CD4-positive, alpha-beta T cell treated with Interferon alpha-2 for 1 hour (primary cell): ENCODE measurements around the gene GALNT11.
"Not testable (repeated sequence)": the region's sequence is repeated elsewhere in the genome, so short reads cannot be mapped to it uniquely, and the experiment has no call there.

Experiments used
- DNase-seq, 2 donors: peaks; one replicate each; pipeline ENCODE4 v3.0.0-alpha.2; 2020 to 2022

GALNT11 gene

DNA sequence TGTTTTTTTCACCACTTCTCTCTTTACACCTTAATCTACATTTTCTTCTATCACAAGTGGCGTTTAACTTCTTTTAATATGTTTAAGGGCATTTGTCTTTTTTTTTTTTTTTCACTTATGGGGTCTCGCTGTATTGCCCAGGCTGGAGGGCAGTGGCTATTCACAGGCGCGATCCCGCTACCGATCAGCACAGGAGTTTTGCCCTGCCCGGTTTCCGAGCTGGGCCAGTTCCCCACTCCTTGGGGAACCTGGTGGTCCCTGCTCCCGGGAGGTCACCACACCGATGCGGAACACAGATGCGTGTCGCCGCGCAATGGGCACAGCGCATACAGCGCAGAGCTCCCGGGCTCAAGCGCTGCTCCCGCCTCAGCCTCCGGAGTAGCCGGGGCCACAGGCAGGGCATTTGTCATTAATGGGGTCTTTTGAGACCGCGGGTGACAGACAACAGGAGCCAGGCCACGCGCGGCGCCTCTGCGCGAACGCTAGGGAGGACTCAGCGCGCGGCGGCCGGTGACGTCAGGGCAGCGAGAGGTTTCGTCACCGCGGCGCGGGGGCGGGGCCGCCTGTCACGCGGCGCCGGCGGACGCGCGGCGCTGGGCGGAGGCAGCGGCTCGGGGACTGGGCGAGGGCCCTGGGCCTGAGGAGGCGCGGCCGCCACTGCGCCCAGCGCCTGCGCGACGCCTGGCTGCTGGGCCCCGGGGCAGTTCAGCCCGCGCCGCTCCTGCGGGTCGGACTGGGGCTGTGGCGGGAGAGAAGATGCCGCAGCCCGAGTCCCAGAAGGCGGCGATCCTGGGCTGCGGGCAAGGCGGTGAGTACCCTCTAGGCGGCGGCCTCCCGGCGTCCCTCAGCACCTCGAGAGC, at the start of gene GALNT11:
TSS of gene GALNT11 (plus strand) at position 598 of the 860 bp plus-strand sequence. CDS start 68,554 bp downstream, outside the sequence.
- peak; percentile 85 to 90 for DNase-seq

GRCh38 chr7:151978616-151979015, 46.9 kb upstream of the GALNT11 start:
- DNase-seq: no peak

GRCh38 chr7:151981223-151981622, 44.3 kb upstream of the GALNT11 start:
- no peak for DNase-seq

DNA sequence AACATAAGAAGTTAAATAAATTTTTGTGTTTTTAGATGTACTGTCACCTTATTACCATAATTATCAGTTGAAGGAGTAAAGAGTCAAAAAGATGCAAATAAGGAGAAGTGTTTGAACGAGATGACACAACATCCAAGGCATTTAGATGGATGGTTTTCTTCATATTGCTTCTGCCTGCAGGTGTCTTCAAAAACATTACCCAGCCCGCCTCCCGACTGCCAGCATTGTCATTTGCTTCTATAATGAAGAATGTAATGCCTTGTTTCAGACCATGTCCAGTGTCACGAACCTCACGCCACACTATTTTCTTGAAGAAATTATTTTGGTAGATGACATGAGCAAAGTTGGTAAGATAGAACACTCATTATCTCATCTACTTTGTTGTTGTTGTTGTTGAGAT, 42.7 kb upstream of the GALNT11 start:
- no peak for DNase-seq

DNA sequence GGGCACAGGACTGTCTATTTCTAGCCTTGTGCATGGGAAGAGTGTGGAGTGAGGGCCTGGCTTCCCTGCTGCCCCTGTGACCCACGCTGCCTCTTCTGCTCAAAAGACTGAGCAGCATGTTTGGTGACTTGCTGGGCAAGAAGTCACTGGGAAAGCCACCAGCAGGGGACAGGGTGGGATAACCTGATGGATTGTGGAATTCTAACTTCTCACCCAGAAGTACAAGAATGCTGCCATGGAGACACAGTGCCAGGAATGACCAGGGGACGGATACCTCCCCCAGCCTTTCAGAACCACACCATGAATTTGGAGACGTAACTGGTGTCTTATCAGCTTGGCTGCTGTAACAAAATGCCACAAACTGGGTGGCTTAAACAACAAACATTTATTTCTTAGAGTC, 40.9 kb upstream of the GALNT11 start:
- no peak for DNase-seq

- DNase-seq: no peak
Observed at GRCh38 chr7:151987748-151988529, 37.5 kb upstream of the GALNT11 start.

- peak; percentile 52 to 53 for DNase-seq
Observed at GRCh38 chr7:151992375-151992774, 33.1 kb upstream of the GALNT11 start.

GRCh38 chr7:151993977-151994676, 31.3 kb upstream of the GALNT11 start:
- no peak for DNase-seq

DNA sequence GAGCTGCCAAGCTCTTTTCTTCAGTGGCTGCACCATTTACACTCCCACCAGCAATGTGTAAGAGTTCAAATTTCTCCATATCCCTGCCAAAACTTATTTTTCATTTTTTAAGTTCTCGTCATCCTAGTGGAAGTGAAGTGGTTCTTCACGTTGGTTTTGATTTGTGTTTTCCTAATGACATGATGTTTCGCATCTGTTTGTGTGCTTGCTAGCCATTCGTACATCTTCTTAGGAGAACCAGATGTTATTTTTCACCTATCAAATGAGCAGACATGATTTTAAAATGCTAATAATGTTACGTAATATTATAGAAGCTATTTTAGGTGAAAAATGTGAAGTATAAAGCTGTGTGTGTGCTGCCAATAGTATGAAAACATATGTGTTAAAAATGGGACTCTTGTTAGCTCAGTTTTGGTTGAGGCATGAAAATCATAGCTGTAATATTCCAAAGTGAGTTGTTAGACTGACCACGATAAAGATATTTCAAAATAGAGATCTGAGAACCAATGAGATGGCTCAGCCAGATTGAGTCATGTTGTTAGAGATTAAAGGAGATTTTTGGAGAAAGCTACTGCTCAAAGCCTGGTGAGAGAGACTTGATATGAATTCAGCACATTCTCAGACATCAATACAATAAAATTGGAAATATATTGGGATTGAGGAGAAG, 25.9 kb upstream of the GALNT11 start:
- DNase-seq: no peak

DNA sequence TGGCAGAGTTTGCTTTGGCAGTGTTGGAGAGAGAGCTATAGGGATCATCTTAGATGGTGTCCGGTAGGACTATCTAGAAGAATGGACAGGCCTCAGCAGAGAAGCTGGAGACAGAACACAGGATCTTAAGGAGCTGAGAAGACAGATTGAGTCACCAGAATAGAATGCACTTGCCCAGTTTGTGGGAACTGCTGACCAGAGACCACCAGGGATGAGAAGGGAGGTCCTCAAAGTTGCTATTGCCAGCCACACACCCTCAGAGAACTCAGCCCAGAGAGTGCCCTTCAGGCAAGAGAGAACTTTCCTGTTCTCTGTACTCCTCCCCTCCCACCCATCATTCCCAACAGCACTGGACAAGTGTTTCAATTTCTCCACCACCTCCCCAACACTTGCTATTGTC, 25.3 kb upstream of the GALNT11 start:
- no peak for DNase-seq

GRCh38 chr7:152006336-152006735, 19.1 kb upstream of the GALNT11 start:
- no peak for DNase-seq

DNA sequence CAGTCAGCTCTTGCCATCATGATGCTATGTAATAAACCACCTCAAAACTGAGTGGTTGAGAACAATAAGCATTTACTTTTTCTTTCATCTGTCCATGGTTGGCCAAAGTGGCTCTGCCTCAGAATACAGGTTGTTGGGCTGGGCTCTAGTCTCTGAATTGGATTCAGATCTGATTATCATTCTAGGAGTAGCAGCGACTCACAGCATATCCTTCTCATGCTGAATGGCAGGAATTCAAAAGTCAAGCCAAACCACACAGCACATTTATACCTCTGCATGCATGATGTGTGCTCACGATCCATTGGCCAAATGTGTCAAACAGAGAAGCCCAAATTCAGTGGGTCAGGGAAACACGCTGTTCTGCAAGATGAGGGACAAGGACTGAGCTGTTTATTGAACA, 13.6 kb upstream of the GALNT11 start:
- no peak for DNase-seq

DNA sequence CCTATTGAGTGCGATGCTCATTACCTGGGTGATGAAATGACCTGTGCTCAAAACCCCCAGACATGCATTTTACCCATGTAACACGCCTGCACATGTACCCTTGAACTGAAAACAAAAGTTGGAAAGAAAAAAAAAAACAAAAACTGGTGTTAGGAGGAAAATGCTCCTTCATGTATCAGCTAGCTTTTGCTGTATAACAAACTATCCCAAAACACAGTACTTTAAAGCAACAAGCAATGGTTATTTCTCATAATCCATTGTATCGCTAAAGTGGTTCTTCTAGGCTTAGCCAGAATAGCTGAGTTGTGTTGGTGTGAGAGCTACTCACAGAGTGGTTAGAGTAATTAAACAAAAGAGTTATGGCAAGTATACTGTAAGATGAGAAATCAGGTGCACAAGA, 12.2 kb upstream of the GALNT11 start:
- DNase-seq: no peak

DNA sequence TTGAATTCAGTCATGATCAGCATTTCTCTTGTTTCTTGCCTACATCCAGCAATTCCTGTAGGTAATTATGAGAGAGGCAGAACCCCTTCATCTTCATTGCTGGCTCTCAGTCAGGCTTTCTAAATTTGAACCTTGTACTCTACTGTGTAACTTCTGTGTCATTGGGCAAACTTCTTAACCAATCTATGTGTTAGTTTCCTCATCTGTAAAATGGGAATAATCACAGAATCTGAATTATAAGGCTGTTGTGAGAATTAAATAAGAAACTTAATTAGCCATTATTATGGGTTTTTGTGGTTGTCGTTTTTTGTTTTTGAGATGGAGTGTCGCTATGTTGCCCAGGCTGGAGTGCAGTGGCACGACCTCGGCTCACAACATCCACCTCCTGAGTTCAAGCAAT, 11.5 kb upstream of the GALNT11 start:
- no peak for DNase-seq

DNA sequence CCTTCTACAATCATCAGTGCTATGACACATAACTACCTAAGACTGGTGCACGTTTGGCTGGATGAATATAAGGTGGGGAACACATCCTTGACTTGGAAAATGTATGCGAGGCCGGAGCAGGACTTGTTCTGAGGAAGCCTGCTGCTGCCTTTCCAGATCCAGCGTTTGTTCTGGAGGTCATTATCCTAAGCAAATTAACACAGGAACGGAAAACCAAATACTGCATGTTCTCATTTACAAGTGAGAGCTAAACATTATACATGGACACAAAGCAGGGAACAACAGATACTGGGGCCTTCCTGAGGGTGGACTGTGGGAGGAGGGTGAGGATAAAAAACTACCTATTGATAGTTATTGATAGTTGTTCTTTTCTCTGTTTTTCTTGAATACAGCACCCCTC, 10.8 kb upstream of the GALNT11 start:
- DNase-seq: no peak

DNA sequence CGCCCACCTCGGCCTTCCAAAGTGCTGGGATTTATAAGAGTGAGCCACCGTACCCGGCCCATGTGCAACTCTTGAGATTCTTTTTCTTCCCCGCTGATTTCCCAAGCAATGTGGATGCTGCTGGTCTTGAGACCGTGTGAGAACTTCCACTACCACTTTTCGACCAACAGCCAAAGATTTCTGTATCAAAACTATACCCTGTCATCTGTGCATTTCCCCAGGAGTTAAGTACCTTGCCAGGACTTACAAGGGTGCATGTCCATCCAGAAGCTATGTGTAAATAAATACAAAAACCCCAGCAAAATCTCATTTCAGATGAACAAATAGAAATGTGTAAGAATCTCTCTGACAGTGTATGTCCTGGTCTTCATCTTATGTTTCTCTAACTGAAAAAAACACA, 9.9 kb upstream of the GALNT11 start:
- DNase-seq: no peak

- DNase-seq: no peak
Observed at GRCh38 chr7:152016947-152017346, 8.5 kb upstream of the GALNT11 start.

DNA sequence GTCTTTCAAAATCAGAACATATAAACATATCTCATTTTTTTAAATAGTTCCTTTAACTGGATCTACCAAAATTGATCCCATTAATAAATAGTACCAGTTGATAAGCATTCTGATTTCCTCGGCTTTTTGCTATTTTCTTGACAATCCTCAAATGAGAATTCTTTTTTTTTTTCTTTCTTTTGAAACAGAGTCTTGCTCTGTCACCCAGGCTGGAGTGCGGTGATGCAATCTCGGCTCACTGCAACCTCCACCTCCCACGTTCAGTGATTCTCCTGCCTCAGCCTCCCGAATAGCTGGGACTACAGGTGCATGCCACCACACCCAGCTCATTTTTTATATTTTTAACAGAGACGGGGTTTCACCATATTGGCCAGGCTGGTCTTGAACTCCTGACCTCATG, 7.8 kb upstream of the GALNT11 start:
- not testable (repeated sequence) for DNase-seq

DNA sequence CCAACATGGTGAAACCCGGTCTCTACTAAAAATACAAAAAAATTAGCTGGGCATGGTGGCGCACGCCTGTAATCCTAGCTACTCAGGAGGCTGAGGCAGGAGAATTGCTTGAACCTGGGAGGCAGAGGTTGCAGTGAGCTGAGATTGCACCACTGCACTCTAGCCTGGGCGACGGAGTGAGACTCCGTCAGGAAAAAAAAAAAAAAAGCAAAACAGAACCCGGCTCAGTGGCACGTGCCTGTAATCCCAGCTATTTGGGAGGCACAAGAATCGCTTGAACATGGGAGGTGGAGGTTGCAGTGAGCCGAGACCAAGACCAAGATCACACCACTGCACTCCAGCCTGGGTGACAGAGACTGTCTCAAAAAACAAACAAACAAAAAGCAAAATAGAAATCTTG, 3.7 kb upstream of the GALNT11 start:
- DNase-seq: not testable (repeated sequence)

GRCh38 chr7:152025937-152026890, 740 bp downstream of the GALNT11 start:
- no peak for DNase-seq

GRCh38 chr7:152027491-152028365, 2.3 kb downstream of the GALNT11 start:
- DNase-seq: peak; percentile 59 to 69
